HG03196 (cell line): ENCODE data around the gene HPSE2.
"Not testable (repeated sequence)": the region's sequence is repeated elsewhere in the genome, so short reads cannot be mapped to it uniquely, and the experiment has no call there.

Experiments
- ATAC-seq: cut with Tn5 transposase; IDR thresholded peaks from one replicate; pipeline ENCODE4 v1.9.1; 2021; ENCODE audit not compliant: unreplicated experiment

HPSE2 gene

DNA sequence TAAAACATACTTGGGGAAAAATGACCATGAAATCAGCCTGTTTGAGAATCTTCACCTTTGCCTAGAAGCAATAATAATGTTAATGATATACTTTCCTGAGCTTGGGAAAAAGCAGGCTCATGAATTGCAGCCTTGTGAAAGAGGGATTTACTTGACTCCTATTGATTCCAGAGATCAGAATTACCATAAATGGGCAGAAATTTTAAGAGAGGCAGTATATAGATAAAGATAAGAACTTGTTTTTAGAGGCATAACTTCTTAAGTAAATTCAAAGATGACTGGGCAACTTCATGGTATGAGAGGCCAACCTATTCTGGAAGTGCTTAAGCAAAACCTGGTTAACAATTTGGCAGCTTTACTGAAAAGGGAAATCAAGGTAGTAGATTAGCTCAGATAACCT is 225.4 kb downstream of the HPSE2 start:
- no peak for ATAC-seq

DNA sequence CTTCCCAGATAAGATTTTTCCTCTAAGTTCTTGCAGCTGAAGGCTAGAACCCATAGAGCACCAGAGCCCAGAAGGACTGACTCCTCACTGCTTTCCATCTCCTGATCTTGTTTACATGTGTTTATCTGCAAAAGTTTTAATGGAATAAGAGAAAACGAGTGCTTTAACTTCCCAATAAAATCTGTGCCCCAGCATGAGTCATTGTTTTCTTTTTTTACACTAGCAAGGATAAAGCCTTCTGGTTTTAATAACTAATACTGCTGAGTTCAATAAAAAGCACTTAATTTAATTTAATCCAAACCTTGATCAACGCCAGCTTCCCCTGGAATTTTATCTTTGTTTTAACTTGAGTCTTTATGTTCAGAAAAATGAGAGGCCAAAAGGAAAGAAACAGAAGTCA is 227.6 kb downstream of the HPSE2 start:
- ATAC-seq = no peak

DNA sequence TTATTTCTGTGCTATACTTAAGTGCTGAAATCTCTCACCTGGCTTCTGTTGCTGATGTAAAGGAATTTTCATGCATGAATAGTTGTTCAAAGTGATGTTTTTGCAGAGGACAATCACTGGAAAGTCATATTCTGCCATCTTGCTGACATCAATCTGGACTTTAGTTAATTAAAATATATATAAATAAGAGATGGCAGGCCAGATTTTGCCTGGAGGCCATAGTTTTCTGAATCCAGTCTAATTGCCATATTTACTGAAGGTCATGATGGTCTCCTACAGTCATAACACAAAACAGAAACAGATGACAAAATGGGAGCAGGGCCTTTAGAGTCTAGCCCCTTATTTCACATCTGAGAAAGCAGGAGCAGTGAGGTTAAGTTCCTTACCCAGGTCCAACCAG is 228.2 kb downstream of the HPSE2 start:
- ATAC-seq = no peak

DNA sequence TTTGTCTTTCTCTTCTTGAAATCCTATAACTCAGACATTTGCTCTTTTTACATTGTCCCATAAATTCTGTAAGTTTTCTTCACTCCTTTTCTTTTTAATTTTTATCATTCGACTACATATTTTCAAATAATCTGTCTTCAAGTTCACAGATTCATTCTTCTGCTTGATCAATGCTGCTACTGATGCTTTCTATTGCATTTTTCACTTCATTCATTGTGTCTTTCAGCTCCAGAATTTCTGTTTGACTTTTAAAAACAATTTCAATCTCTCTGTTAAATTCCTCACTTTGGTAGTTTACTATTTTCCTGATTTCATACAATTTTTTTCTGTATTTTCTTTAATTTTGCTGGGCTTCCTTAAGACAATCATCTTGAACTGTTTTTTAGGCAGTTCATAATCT is 230.4 kb downstream of the HPSE2 start:
- no peak for ATAC-seq

DNA sequence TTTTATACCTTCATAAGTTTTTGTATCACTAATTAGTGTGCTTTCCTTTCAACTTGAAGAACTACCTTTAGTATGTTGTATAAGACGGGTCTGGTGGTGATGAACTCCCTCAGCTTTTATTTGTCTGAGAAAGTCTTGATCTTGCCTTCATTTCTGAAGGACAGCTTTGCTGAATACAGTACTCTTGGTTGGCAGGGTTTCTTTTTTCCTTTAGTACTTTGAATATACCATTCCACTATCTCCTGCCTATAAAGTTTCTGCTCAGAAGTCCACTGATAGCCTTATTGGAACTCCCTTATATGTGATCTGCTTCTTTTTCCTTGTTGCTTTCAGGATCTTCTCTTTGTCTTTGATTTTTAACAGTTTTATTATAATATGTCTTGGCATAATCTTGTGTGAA is 230.9 kb downstream of the HPSE2 start:
- ATAC-seq = no peak

DNA sequence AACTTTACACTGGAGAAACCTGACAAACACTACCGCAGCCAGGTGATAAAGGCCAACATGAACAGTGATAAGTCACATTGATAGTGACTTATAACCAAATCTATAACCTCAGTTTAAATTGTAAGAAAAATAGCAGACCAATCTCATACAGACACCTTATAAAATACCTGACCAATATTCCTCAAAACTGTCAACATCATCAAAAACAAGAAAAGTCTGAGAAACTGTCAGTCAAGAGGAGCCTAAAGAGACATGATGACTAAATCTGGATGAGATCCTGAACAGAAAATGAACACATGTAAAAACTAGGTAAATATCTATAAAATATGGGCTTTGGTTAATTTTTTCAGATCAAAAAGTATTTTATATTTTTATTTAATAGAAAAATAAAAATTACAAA is 233.3 kb downstream of the HPSE2 start:
- no peak for ATAC-seq

DNA sequence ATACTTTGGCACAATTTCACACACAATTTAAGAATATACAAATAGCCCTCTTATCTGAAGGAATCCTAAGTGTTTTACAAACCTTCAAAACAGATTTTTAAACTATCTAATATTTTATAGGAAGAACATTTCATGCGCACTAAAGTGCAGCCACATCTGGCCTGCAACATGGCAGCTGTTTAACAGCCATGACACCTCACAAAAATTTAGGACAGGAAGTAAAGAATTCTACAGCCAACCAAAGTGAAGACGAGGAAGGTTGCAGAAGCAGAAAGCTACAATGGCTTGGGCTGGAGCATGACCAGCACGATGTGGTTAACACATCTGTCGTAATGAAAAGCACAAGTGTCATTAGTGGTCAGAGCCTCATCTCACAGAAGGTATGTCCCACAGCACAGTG is 238.1 kb downstream of the HPSE2 start:
- ATAC-seq = no peak

DNA sequence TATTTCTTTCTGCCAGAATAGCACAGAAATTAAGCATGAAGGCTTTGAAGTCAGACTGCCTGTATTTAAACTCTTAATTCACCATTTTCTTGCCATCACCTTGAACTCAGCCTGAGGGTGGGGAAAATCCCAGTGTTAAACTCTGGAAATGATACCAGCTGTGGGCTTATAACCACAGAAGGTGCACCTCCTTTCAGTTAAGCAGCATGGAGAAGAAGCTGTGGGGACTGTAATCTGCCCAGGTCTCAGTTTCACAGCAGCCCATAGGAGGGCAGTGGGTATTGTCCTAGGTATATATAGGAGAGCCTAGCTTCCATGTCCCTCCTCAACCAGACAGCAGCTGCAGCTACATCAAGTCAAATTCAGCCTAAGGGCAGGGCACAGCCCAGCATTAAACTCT is 241.6 kb downstream of the HPSE2 start:
- ATAC-seq = no peak

DNA sequence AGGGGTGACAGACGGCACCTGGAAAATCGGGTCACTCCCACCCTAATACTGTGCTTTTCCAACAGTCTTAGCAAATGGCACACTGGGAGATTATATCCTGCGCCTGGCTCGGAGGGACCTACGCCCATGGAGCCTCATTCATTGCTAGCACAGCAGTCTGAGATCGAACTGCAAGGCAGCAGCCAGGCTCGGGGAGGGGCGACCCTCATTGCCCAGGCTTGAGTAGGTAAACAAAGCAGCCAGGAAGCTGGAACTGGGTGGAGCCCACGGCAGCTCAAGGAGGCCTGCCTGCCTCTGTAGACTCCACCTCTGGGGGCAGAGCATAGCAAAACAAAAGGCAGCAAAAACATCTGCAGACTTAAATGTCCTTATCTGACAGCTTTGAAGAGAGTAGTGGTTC is 251.9 kb downstream of the HPSE2 start:
- not testable (repeated sequence) for ATAC-seq

DNA sequence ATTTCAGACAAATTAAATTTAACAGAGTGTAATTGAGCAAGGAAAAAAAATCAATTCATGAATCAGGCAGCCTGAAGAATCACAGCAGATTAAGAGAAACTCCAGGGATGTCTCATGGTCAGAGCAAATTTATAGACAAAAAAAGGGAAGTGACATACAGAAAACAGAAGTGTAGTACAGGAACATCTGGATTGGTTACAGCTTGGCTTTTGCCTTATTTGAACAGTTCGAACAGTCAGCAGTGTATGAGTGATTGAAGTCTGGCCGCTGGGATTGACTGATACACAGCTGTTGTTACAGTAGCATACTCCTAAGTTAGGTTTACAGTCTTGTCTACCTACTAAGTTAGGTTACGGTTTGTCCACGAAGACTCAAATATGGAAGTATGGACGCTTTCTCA is 255.3 kb downstream of the HPSE2 start:
- ATAC-seq = no peak

DNA sequence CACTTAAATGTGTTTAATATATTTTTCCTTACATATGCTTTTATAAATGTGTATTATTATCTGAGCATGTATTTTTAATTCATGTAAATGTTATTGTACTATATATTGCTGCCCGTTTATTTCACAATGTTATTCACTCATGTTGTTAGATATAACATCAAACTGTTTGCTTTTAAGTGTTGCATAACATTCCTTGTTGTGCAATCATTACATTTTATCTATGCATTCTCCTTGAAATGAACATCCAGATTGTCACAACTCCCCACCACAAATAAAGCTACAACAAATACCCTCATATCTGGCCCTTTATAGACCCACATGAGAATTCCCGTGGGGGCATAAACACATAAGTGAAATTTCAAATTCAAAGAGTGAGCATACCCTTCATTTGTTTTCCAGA is 264.2 kb downstream of the HPSE2 start:
- no peak for ATAC-seq

DNA sequence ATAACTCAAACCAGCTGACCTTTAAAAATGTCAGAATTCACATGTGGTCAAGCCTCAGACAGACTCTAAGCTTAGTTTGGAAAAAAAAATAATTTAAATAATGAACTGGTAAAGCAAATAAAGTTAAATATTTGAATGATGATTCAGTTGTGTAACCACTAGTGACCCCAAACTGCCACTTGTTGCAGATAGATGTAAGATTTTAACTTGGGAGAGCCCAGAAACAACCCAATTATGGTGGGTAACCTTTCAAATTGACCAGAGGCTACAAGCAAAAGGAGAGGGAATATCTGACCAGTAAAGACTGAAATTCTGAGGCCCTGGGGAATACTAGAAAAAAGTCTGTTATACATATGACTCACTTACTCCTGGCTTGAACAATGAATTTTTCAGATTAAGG is 268.1 kb downstream of the HPSE2 start:
- no peak for ATAC-seq

DNA sequence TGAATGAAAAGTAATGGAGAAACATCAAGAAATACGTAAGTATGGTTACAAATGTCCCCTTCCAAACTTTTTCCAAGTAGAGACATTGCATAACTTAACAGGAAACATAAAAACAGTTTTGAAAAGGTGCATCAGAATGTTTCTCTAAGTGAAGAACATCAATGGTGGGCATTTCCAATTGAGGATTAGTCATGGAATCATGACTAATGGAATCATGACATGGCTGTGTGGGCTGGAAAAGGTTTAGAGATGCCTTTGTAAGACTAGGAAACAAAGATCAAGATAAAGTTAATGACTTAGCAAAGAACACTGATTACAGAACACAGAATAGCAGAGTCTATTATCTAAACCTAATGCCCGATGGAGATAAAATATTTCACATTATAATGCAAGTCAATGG is 272.0 kb downstream of the HPSE2 start:
- ATAC-seq = no peak

DNA sequence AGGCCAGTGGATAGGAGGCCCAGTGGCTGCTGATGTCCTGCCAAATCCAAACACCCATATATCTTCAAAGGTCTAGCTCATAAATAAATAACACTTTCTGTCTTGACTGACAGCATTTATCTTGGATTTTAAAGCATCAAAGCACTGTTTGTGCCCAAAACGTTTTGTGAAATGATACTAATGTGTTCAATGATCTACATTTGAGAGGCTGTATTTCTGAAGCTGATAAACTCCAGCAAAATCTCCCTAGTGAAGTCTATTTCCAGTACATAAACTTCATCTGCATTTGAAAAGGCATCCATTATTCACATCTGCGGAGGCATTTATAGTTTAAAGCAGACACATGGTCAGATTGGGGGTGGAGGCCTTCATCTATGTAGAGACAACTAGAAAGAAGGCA is 276.3 kb downstream of the HPSE2 start:
- ATAC-seq = no peak

DNA sequence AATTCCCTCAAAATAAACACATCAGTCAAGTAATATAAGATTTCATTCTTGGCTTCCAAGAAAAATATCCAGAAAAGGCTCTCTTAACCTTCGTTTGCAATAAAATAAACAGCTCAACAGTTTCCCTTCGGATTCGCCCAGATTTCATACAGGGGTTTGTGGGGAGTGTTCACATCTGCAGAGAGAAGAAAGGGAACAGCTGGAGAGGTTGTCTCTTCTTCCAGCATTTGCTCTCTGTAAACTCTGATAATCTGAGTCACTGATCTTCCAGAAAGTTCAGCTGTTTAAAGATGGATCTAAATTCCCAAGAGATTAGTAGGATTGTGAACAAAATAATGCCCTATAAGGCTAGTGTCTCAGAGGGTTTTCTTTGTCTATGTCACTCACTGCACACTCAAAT is 277.9 kb downstream of the HPSE2 start:
- no peak for ATAC-seq

DNA sequence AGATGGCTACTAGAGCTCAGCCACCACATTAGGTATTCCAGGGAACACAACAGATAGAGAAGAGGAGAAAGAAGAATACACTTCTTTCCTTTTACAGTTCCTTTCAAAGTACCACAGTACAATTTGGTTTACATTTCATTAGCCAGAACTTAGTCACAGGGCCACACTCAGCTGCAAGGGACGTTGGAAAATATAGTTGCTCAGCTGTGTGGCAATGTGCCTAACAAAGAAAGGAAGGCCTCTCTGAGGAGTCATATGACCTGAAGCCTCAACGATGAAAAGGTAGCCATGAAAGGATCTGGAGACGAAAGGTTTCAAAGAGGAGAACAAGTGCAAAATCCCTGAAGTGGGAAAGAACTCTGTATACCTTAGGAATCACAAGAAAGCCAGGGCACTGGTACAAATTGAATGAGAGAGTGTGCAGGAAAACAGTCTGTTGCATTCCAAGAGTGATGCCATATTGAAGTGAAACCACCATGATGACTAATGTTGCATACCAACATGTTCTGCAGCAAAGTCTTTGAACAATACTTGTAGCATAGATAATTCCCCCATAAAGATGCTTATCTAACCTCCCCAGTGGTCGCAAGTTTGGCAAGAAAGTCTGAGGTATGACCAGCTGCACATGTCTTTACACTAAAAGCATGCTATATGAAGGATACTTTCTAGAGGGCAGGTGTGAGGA is 278.9 kb downstream of the HPSE2 start:
- ATAC-seq = no peak

DNA sequence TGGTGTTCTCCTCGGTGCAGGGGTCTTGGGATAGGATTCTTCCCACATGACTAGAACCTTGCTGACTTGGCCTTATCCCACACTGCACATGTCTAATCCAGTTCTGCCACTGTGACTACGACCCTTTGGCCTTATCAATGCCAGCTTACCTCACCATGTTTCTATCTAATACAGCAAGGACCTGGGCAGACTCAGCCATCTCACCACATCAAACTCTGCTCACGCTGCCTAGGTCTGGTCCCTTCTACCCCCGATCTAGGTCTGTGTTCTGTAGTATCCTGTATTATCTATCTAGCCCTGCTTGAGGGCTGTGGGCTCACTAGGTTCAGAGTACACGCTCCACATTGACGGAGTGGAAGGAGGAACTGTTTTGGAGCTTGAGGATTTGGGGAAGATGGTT is 282.4 kb downstream of the HPSE2 start:
- no peak for ATAC-seq

DNA sequence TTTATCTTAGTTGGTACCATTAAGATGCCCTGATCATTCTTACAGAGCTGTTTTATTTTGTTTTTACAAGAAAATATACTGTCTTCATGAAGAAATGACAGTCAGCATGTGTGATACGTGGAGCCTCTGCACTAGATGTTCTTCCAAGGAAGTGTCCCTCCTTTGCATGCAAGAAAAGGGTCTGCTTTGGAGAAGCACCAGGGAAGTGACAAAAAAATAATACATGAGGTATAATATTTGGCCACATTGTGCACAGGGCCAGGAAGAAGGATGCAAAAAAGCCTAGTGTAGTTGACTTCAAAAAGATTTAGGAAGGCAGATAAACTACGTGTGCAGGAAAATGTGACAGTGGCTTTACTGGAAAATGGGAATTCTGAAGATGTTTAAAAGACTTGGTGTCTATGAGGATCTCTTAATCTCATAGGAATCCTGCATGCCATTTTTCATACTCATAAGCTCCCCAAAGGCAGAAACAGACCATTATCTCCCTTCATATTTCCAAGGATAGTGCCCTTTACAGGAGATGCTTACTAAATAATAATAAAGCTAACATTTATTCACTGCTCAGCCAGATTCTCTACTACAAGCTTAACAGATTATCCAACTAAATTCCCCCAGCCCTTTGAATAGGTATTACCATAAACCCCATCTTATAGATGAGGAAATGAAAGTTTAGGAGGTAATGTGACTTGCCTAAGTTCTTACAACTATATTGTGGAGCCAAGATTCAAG is 284.2 kb downstream of the HPSE2 start:
- ATAC-seq = no peak

DNA sequence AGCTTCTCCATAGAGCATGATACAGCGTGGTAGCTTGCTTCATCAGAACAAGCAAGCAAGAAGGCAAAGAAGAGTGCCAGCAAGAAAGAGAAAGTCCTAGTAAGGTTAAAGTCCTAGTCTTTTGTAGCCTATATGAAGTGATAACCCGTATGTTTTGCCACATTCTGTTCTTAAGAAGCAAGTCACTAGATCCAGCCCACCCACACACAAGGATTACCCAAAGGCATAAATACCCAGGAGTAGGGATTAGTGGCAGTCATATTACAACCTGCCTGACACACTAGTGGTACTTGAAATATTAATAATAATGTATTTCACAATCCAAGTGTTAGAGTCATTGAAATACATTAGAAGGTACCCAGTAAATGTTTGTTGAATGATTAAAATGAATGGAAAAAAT is 285.5 kb downstream of the HPSE2 start:
- no peak for ATAC-seq

DNA sequence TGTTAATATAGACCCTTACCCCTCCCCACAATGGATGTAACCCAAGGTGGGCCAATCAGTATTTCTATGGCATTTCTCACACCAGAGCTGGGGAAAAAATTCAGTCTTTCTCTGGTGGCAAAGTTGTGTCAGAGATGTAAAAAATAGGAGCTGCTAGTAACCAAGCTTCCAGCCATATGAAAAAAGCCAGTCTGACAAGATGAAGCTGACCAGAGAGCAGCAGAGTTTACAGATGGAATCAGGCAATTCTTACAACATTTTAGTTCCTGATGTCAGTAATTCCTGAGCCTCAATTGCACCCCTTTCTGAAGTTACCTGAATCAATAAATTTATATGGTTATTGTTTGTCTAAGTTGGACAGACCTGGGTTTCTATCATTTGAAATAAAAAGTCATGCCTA is 286.3 kb downstream of the HPSE2 start:
- no peak for ATAC-seq

DNA sequence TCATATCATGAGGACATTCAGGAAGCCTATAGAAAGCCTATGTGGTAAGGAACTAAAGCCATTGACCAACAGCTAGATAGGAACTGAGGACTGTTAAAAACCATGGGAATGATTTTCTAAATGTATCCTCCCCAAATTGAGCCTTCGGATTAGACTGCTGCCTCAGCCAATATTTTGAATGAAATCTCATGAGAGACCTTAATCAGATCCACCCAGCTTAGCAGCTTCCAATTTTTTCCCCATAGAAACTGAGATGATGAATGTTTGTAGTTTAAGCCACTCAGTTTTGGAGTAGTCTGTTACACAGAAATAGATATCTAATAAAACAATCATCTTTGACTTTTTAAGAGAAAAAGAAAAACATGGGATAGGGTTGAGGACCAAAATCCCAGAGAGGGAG is 292.0 kb downstream of the HPSE2 start:
- no peak for ATAC-seq

DNA sequence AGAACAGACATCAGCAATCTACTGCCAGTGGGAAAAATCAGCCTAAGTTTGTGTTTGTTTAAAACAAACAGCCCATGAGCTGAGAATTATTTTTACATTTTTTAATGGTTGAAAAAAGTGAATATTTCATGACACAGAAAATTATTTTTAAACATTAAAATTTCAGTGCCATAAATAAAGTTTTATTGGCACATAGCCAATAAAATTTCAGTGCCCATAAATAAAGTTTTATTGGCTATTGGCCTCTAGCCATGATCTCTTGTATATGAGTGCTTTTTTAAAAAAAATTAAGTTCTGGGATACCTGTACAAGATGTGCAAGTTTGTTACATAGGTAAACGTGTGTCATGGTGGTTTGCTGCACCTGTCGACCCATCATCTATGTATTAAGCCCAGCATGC is 305.9 kb downstream of the HPSE2 start:
- no peak for ATAC-seq

DNA sequence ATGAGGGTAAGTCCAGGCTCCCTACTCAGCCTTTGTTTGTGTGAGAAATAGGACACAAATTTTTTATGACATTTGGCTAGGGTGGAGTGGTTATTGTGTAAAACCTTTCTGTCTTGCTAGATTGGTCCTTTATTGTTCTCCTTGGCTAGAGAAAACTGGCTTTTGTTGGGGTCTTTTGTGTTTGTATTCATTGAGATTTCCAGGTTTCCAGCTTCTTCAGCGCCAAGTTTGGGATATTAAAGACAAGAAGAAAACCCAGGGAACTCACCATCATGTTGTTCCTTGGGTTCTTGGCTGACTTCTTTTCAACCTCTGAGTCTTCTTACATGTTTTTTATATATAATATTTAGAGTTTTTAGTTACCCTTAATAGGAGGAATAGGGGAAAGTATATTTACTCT is 310.0 kb downstream of the HPSE2 start:
- no peak for ATAC-seq
